8988T (cell line): Measurements from ENCODE around the gene FOXO1.
"Not testable (repeated sequence)": the region's sequence is repeated elsewhere in the genome, so short reads cannot be mapped to it uniquely, and the experiment has no call there.

Source experiments
- DNase-seq: peaks from one replicate; pipeline ENCODE4 v3.0.0; 2011

Gene FOXO1

GRCh38 chr13:40665126-40666044 is 1.1 kb downstream of the FOXO1 start:
- peak; percentile 51 for DNase-seq

- DNase-seq = peak; percentile 66
These were observed 1.9 kb downstream of the FOXO1 start for GRCh38 chr13:40664350-40665125.

GRCh38 chr13:40664100-40664349 is 2.4 kb downstream of the FOXO1 start:
- DNase-seq = not testable (repeated sequence)

- DNase-seq = no peak
These were observed 3.6 kb downstream of the FOXO1 start for GRCh38 chr13:40662866-40663265.

GRCh38 chr13:40661875-40662665 is 4.4 kb downstream of the FOXO1 start:
- no peak for DNase-seq

- no peak for DNase-seq
These were observed 5.7 kb downstream of the FOXO1 start for GRCh38 chr13:40660692-40661091.

DNA sequence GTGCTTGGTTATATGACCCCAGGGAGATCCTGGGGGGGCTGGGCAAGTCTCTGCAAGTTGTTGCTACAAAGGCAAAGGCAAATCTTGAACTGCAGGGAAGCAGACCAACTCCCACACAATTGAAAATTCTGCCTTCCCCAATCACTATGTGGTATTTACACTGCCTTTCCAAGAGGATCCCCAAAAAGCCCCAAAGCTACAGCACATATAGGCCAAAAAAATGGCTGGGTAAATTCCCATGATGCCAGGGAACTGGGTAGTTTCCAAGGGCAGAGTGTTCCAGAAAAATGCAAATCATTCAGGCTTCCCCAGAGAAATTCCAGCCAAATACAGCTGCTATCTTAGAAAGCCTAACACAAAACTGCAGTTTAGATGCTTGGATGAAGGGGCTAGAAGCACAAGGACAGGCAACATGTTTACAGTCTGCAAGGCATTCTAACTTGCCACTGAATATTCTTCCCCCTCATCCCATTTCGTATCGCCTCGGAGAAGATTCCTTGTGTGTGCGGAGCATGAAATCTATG is 6.2 kb downstream of the FOXO1 start:
- DNase-seq = no peak

DNA sequence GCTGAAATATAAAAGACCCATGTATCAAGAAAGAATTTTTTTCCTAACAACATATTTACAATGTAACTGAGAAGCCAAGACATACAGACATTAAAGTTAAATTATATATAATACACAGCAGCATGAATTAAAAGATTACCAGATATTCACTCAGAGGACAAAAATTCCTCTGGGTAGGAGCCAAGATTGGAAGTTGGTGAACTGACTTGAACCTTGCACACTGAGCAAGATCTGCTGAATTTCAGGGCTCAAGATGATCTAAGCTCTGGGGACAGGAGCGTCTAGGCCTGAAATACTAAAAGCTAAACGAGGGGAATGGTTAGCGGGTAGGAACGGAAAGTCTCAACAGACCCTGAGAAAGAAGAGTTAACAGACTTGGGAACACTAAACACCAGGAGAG is 8.5 kb downstream of the FOXO1 start:
- DNase-seq = no peak

DNA sequence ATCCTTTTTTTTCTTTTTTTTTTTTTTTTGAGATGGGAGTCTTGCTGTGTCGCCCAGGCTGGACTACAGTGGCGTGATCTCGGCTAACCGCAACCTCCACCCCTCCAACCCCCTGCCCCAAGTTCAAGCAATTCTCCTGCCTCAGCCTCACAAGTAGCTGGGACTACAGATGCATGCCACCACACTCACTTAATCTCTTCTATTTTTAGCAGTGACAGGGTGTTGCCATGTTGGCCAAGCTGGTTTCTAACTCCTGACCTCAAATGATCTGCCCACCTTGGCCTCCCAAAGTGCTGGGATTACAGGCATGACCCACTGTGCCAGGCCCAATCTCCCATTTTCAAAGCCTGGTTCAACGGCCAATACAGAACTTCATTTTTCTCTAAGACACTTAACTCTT is 9.1 kb downstream of the FOXO1 start:
- DNase-seq = no peak

DNA sequence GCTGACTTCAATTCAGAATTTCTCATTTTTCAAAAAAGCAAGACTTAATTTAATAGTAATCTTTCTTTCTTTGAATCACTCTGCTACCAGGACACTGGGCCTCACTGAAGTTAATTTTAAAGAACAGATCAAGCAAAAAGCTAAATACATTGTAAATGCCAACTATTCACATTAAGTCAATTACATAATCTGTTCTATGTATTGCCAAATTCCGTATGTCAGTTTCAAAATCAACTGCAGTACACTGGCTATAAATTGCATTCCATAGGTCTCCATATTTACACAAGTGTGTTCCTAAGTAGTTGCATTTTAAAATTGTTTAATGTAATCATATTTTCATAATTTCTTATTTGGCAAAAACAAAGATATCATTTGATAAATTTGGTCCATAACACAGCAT is 10.1 kb downstream of the FOXO1 start:
- DNase-seq = no peak

GRCh38 chr13:40653527-40654318 is 12.7 kb downstream of the FOXO1 start:
- DNase-seq = no peak

GRCh38 chr13:40652588-40652940 is 13.9 kb downstream of the FOXO1 start:
- no peak for DNase-seq

GRCh38 chr13:40651866-40652587 is 14.4 kb downstream of the FOXO1 start:
- DNase-seq = no peak

DNA sequence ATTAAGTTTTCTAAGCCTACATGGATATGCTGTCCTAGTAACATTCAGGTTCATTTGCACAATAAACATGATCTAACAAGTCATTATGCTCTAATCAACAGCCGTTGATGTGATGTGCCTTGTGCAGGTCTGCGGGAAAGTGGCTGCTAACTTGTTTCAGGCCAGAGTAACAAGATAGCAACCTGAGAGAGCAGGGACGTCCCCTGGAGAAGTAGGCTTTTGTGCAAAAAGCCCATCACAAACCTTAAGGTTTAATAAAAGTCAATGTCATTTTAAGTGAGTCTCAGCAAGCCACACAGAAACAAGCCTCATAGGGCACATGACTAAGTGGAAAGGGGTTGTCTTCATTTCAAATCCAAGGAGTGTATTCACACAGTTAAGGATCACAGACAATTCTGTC is 17.6 kb downstream of the FOXO1 start:
- no peak for DNase-seq

DNA sequence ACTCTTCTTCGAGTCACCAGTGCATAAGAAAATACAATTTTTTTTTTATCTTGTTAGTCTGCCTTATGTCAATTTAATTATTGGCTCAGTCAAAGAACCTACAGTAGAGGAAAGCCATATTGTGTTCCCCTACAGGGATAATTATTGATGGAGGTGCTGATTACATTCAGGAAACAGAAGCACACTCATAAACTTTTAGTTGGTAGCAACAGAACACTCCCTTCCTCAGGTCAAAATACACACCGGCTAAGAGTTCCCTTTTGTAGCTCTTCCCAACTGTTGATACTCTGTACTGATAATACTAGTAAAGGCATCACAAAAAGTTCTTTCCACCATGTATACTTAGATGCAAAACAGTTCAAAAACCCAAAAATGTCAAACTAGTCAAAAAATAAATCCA is 18.4 kb downstream of the FOXO1 start:
- DNase-seq = no peak

DNA sequence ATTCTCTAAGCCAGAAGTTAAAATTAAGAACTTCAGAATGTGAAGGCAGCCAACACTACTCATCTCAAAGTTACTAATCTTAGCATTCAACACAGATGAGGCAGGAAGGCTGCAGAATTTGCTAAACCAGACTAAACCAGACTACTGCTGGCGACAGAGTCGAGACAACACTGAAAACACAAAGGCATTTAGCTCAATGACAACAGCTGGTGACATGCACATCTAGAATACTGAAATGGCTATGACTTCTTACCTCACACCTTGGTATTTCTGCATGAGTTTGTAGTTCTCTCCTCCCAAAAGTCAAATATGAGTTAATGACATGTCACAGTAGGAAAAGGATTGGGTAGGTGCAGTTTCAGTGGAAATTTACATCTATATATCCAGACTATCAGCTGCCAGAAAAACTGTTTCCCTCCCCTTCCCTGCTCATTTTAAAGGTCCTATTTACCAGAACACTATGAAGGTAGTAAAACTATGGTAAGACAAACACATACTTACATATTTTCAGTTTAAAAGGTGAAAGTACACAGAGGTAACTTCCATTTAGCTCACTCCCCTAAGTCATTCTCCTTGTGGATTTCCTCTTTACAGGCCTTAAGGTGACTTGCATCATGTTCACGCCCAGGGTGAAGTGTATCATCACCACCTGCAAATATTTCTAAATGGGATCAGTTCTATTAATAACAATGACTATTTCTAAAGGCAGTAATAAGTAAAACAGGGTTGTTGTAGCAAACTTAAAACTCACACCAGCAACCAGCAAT is 21.4 kb downstream of the FOXO1 start:
- DNase-seq = no peak

GRCh38 chr13:40640845-40641458 is 25.5 kb downstream of the FOXO1 start:
- no peak for DNase-seq

DNA sequence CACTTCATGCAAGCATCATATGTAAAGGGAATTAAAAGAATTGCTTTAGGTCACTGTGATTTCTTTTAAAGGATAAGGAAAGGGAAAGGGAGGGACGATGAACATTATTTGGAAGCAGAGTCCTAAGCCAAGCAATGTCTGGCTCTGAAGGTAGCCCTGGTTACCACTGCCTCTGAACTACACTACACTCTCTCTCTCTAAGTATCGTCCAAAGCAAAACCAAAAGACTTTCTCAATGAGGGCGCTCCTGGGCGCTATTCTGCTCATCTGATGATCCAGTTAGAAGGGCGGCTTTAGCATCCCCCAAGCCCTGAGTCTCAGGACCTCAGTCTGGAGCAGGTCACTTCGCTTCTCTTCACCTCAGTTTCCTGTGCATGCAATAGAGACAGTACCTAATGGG is 26.2 kb downstream of the FOXO1 start:
- no peak for DNase-seq

- no peak for DNase-seq
These were observed 27.2 kb downstream of the FOXO1 start for GRCh38 chr13:40639221-40639681.

- DNase-seq = no peak
These were observed 28.8 kb downstream of the FOXO1 start for GRCh38 chr13:40637643-40638042.
